ENCODE measurements around the gene OMD. TPM values are rescaled to one million over a fixed set of nuclear protein-coding genes. Genes with fewer than 3 reads are reported as not detected.

OMD gene
- total and polyA plus RNA-seq, 2 of the 8 experiments (the other 6 are each of a cell fraction or from before 2014, with no cell fraction given), result not detected

- Histone ChIP-seq H3K9me3 (ENCODE audit: insufficient read depth in 2 of 2, low read depth in 1 of 2, low read length in 1 of 2) (no peaks in the 10 kb centered on the region), H3K27ac (ENCODE audit: low read depth, low read length) (no peak overlapping the region), H3K4ac (replicated peaks; ENCODE audit: insufficient read length, low read depth, low read length) (no peak overlapping the region), H3K4me2 (ENCODE audit: insufficient read depth in 1 of 2, low read depth in 2 of 2, low read length in 2 of 2) (no peak overlapping the region), H3K4me1 (replicated peaks in 1 of 4; ENCODE audit: control insufficient read depth in 3 of 4, insufficient read depth in 4 of 4, low read length in 3 of 4) (no peaks in the 10 kb centered on the region), H2BK5ac (ENCODE audit: low read depth, low read length) (no peak overlapping the region), H3K14ac (ENCODE audit: insufficient read length) (no peak overlapping the region), H2BK12ac (ENCODE audit: low read depth, low read length) (no peak overlapping the region), H3K27me3 (replicated peaks in 1 of 4; ENCODE audit: control insufficient read depth in 3 of 4, extremely low read depth in 1 of 4, insufficient read depth in 3 of 4, low read length in 3 of 4) (no peaks in the 10 kb centered on the region), H2AFZ (ENCODE audit: low read length) (no peak overlapping the region), H3K18ac (ENCODE audit: extremely low read depth, low read length) (no peak overlapping the region), H3K79me2 (ENCODE audit: control insufficient read depth in 1 of 2, insufficient read depth in 2 of 2, low read length in 2 of 2) (no peaks in the 10 kb centered on the region), H3K56ac (replicated peaks; ENCODE audit: insufficient read length, low read depth, low read length) (no peak overlapping the region), H3K23me2 (ENCODE audit: low read depth, low read length) (no peaks in the 10 kb centered on the region), H2AK5ac (ENCODE audit: low read depth, low read length) (no peak overlapping the region), H3K23ac (ENCODE audit: insufficient read length) (no peak overlapping the region), H3K4me3 (ENCODE audit: extremely low read depth in 1 of 4, insufficient read depth in 2 of 4, low read depth in 3 of 4, low read length in 4 of 4) (no peak overlapping the region), H4K20me1 (replicated peaks in 1 of 2; ENCODE audit: control insufficient read depth in 1 of 2, insufficient read depth in 2 of 2, low read length in 2 of 2) (no peaks in the 10 kb centered on the region), H3K36me3 (ENCODE audit: control insufficient read depth in 2 of 4, insufficient read depth in 4 of 4, low read length in 3 of 4) (no peaks in the 10 kb centered on the region), H4K8ac (ENCODE audit: extremely low read depth, insufficient read depth, low read length) (no peak overlapping the region), H2BK15ac (ENCODE audit: low read length) (no peak overlapping the region), H4K5ac (ENCODE audit: insufficient read length, low read depth, low read length) (no peak overlapping the region), H2BK20ac (ENCODE audit: low read length) (no peak overlapping the region), H3K9ac (replicated peaks in 1 of 4; ENCODE audit: extremely low read depth in 1 of 4, low read depth in 3 of 4, low read length in 3 of 4) (no peak overlapping the region), H2BK120ac (replicated peaks; ENCODE audit: low read depth, low read length) (no peak overlapping the region), H3K79me1 (ENCODE audit: low read depth, low read length) (no peaks in the 10 kb centered on the region), H4K91ac (replicated peaks; ENCODE audit: insufficient read length, low read length) (no peak overlapping the region)
- POLR2A ChIA-PET (ENCODE audit: partially characterized antibody), result no interaction called here
- CTCF ChIA-PET (ENCODE audit: partially characterized antibody), result no interaction called here
- no peak for DNase-seq (ENCODE audit: low read depth in 1 of 2, low spot score in 2 of 2)
- FAIRE-seq, result no peak
- no peak for TF ChIP-seq SIRT6 (IDR thresholded peaks at IDR 0.05; ENCODE audit: low read length)
- WGBS, 2 experiments (ENCODE audit: extremely low coverage in 1 of 2, insufficient coverage in 1 of 2, insufficient read length in 1 of 2, insufficient replicate concordance in 2 of 2, low coverage in 1 of 2, low lambda C conversion rate in 2 of 2, missing lambda C conversion rate in 1 of 2), result 95% methylated on average over 3 of the region's 3 CpGs; no CpG with 5 or more reads in 1 of the 2 experiments
Observed at GRCh38 chr9:92385001-92385400, 39.3 kb downstream of the OMD start.

All from H1 (cell line).